ENCODE results near the gene SAMD15.

SAMD15 gene

DNA sequence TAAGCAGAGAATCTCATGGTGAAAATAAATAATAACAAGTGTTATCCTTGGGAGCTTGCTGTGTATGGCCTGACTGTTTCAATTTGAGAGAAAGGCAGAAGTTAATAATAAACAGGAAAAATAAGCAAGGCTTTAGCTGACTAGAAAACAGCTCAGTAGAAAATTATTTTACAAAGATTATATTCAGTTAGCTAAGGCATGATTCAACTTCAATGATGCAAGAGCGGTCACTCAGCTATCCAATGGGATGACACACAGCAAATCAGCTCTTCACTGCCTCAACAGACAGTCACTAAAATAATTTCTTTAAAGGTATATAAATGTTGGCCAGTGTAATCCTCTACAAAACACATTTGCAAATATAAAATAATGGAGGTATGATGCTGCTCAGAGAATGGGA, 37.8 kb upstream of the SAMD15 start:
- no peak overlapping the region for H3K4me3 Mint-ChIP-seq
- no peaks in the 10 kb centered on the region for H3K27me3 Mint-ChIP-seq (ENCODE audit: low read depth, poor library complexity)
- H3K27ac Mint-ChIP-seq = peak overlapping the region; percentile 80
- no peaks in the 10 kb centered on the region for H3K9me3 Mint-ChIP-seq
- TF ChIP-seq, protein P1, sequence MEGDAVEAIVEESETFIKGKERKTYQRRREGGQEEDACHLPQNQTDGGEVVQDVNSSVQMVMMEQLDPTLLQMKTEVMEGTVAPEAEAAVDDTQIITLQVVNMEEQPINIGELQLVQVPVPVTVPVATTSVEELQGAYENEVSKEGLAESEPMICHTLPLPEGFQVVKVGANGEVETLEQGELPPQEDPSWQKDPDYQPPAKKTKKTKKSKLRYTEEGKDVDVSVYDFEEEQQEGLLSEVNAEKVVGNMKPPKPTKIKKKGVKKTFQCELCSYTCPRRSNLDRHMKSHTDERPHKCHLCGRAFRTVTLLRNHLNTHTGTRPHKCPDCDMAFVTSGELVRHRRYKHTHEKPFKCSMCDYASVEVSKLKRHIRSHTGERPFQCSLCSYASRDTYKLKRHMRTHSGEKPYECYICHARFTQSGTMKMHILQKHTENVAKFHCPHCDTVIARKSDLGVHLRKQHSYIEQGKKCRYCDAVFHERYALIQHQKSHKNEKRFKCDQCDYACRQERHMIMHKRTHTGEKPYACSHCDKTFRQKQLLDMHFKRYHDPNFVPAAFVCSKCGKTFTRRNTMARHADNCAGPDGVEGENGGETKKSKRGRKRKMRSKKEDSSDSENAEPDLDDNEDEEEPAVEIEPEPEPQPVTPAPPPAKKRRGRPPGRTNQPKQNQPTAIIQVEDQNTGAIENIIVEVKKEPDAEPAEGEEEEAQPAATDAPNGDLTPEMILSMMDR (IDR thresholded peaks at IDR 0.05) = no peak
- peaks cover 59% of the 10 kb centered on the region for H3K36me3 Mint-ChIP-seq (ENCODE audit: low read depth)
- peaks cover 66% of the 10 kb centered on the region for H3K4me1 Mint-ChIP-seq
- no peak for DNase-seq

DNA sequence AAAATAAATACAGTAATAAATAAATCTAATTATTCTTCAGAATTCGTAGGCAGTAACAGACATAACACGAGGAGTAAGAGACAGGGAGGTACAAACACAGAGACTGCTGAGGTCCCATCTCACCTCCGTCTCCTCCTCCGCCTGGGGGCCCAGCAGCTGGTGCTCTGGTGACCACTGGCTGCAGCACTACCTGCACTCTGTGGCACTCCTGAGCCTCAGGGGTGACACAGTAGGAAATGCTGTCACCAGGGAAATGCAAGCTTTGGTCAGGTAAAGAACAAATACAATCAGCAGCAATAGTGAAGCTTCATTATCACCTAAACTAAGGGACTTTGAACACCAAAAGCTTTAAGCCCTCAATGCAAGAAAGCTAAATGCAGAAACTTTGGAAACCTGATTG, 36.8 kb upstream of the SAMD15 start:
- H3K27ac Mint-ChIP-seq = peak overlapping the region; percentile 70
- peaks cover 59% of the 10 kb centered on the region for H3K36me3 Mint-ChIP-seq (ENCODE audit: low read depth)
- peaks cover 71% of the 10 kb centered on the region for H3K4me1 Mint-ChIP-seq
- TF ChIP-seq, protein P1 (IDR thresholded peaks at IDR 0.05) = no peak
- DNase-seq = no peak
- H3K9me3 Mint-ChIP-seq = no peaks in the 10 kb centered on the region
- no peak overlapping the region for H3K4me3 Mint-ChIP-seq
- H3K27me3 Mint-ChIP-seq (ENCODE audit: low read depth, poor library complexity) = no peaks in the 10 kb centered on the region

DNA sequence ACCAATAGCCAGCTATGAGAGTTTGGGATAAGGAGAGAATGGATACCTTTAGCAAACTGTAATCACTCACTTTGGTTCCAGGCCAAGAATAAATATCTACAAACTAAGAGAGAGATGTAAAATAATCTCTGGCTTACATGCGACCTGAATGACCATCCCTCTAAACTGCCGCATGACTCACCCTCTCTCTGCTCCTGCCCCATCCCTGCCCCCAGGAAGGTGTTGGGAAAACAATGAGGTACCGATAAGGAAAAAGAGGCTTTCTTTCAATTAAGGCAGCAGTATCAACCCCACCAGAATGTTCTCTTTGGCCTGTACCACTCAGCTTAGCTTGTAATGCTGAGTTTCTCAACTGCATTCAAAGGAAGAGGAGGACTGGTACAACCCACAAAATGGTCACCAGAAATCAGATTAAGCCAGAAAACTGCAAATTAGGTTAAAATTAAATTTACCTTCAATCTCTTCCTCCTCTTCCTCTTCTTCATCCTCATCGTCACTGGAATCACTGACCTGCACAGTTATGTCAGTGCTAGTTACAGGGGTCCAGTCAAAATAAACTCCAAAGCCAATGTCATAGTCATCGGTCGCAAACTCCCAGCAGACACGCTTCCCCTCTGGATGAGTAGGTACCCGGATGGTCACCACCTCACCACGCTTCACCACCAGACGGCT, 34.3 kb upstream of the SAMD15 start:
- peaks cover 59% of the 10 kb centered on the region for H3K4me1 Mint-ChIP-seq
- no peaks in the 10 kb centered on the region for H3K27me3 Mint-ChIP-seq (ENCODE audit: low read depth, poor library complexity)

DNA sequence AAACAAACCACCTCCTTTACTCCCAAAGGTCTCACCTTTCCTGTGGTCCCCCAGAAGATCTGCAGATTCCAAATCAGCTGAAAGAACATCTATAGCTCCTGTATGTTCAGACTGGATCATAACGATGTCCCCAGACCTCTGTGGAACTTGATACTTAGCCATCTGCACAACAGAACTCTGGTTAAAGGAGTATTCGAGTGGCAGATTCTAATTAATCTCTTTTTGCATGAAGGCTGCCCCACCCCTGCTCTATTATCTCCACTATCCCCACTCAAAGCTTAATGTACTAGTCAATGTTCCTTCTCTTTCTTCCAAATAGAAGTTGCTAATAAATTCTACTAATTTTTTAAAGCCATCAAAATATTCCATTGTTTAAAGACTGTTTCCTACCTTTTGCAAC, 33.5 kb upstream of the SAMD15 start:
- Mint-ChIP-seq H3K4me1 (peaks cover 51% of the 10 kb centered on the region), H3K9me3 (no peaks in the 10 kb centered on the region), H3K27ac (no peak overlapping the region)

More for the DNA sequence above, 34.3 kb upstream of the SAMD15 start:
- TF ChIP-seq, protein P1 (IDR thresholded peaks at IDR 0.05) = no peak
- Mint-ChIP-seq H3K9me3 (no peaks in the 10 kb centered on the region), H3K27ac (no peak overlapping the region), H3K4me3 (no peak overlapping the region), H3K36me3 (ENCODE audit: low read depth) (peaks cover 65% of the 10 kb centered on the region)
- no peak for DNase-seq

DNA sequence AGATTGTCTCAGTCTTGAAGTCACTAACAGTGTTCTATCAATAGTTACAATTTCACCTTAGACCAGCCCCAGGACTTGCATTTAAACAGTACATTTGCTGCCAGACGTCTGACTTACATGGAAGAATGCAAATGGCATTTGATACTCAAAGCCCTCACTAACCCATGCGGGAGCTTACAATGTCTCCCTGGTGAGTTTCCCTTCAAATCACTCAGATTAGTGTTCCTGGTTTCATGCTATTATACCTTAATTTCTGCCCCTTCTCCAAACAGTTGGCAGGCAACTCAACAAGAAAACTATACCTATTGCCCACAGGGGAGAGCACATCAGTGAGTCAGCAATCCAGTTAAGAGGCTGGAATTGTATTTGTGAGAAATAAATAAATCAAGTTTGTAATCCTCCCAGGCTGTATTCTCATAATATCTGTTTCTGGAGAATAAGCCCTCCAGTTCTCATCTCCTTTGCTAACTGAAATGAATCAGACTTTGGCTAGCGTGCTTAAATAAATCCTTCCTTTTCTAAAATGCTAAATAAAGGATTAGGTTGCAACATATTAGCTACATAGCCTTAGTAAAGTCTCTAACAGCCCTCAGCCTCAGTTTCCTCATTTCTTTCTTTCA, 32.7 kb upstream of the SAMD15 start:
- Mint-ChIP-seq H3K9me3 (no peaks in the 10 kb centered on the region), H3K27ac (peak overlapping the region; percentile 13), H3K4me3 (no peak overlapping the region), H3K27me3 (ENCODE audit: low read depth, poor library complexity) (no peaks in the 10 kb centered on the region), H3K36me3 (ENCODE audit: low read depth) (peaks cover 56% of the 10 kb centered on the region), H3K4me1 (peaks cover 42% of the 10 kb centered on the region)
- TF ChIP-seq, protein P1 (IDR thresholded peaks at IDR 0.05) = no peak
- DNase-seq = no peak

More for the DNA sequence above, 33.5 kb upstream of the SAMD15 start:
- TF ChIP-seq, protein P1 (IDR thresholded peaks at IDR 0.05) = no peak
- DNase-seq = no peak
- peaks cover 60% of the 10 kb centered on the region for H3K36me3 Mint-ChIP-seq (ENCODE audit: low read depth)
- H3K4me3 Mint-ChIP-seq = no peak overlapping the region
- H3K27me3 Mint-ChIP-seq (ENCODE audit: low read depth, poor library complexity) = no peaks in the 10 kb centered on the region

DNA sequence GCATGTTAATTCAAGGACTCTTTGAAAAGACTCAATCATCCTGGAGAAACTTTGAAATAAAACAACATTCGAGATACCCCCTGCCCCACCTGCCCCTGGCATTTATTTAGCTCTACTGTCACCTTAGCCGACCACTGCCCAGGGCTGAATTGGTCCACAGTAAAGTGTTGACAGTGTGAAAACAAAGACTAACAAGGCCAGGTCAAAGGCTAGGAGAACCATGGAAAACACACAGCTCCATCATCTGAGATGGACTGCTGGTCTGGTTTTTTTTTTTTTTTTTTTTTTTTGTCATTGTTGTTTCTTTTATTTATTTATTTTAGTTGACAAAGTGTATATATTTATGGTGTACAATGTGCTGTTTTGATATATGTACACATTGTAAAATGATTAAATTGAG, 30.7 kb upstream of the SAMD15 start:
- peaks cover 36% of the 10 kb centered on the region for H3K4me1 Mint-ChIP-seq
- H3K4me3 Mint-ChIP-seq = no peak overlapping the region
- no peaks in the 10 kb centered on the region for H3K9me3 Mint-ChIP-seq
- no peaks in the 10 kb centered on the region for H3K27me3 Mint-ChIP-seq (ENCODE audit: low read depth, poor library complexity)
- DNase-seq = no peak
- TF ChIP-seq, protein P1 (IDR thresholded peaks at IDR 0.05) = no peak
- peaks cover 54% of the 10 kb centered on the region for H3K36me3 Mint-ChIP-seq (ENCODE audit: low read depth)
- H3K27ac Mint-ChIP-seq = peak overlapping the region; percentile 29

Measured in nephron progenitor cell (in vitro differentiated cells).